GM12872 (cell line): ENCODE results near the gene BET1L.

Experiments
- CTCF ChIP-seq: IDR thresholded peaks from 3 replicates; pipeline ENCODE4 v1.5.1; 2011; ENCODE audit warnings: low read depth, mild to moderate bottlenecking, low read length, moderate library complexity; ENCODE audit not compliant: insufficient read depth

Gene BET1L

GRCh38 chr11:235997-236773 is 29.0 kb upstream of the BET1L start, which contains the start of gene SIRT3:
Gene SIRT3 (minus strand): TSS chr11:236342. CDS start chr11:236328, 14 bp downstream.
- no peak for TF ChIP-seq CTCF

- no peak for TF ChIP-seq CTCF
Measured at GRCh38 chr11:235609-235996, 28.4 kb upstream of the BET1L start.

GRCh38 chr11:235180-235579 is 28.0 kb upstream of the BET1L start:
- TF ChIP-seq CTCF = no peak

- no peak for TF ChIP-seq CTCF
Measured at GRCh38 chr11:232783-233565, 25.8 kb upstream of the BET1L start.

- TF ChIP-seq CTCF = no peak
Measured at GRCh38 chr11:230431-230830, 23.2 kb upstream of the BET1L start.

- TF ChIP-seq CTCF = no peak
Measured at GRCh38 chr11:227824-228379, 20.7 kb upstream of the BET1L start.

DNA sequence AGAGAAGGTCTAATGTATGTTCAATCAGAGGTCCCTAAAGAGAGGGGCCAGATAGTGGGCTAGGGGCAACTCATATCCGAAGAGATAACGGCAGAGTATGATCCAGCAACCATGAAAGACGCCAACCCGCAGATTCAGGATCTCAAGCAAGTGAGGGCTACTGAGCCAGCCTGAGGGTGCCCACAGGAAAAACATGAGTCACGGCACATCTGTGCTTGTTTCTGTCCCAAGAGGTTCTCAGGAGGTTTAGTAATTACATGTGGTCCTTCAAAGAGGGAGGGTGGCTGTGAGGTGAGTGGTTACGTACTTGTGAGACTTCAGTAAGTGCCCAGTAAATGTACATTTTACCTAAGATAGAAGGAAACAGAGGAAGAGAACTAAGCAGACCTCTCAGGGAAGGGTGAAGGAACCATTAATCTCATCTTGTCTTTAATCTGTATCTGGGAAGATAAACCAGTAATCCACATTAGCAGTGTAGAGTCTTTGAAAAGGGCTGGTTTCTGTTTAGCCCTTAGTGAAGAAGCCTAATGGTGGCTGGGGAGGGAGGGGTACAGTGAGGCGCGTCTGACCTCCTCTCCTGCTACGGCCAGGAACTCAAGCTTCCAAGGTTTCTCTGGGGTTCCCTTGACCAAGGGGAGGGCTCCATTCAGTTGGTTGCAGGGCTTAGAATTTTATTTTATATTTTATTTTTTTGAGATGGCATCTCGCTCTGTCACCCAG is 18.7 kb upstream of the BET1L start:
- TF ChIP-seq CTCF = no peak
